Type B pancreatic cell (in vitro differentiated cells): ENCODE measurements around the gene BAZ1B. TPM values are rescaled to one million over a fixed set of nuclear protein-coding genes. Genes with fewer than 3 reads are reported as not detected.
"Not testable (repeated sequence)": the region's sequence is repeated elsewhere in the genome, so short reads cannot be mapped to it uniquely, and the experiment has no call there.

ENCODE experiments used
- DNase-seq: peaks from one replicate; pipeline ENCODE4 v3.0.0; 2021; ENCODE audit warnings: mixed read lengths; ENCODE audit not compliant: unreplicated experiment; ENCODE audit errors: extremely low spot score
- H3K27ac Mint-ChIP-seq: 2 replicates; pipeline ENCODE4 v1.8.0; 2021; ENCODE audit warnings: mild to moderate bottlenecking, mixed read lengths
- H3K27me3 Mint-ChIP-seq: 2 replicates; pipeline ENCODE4 v1.8.0; 2021; ENCODE audit warnings: mixed read lengths
- H3K36me3 Mint-ChIP-seq: 2 replicates; pipeline ENCODE4 v1.8.0; 2021; ENCODE audit warnings: mixed read lengths
- H3K4me1 Mint-ChIP-seq: one replicate; pipeline ENCODE4 v1.8.0; 2021; ENCODE audit warnings: mixed read lengths; ENCODE audit not compliant: unreplicated experiment
- H3K4me3 Mint-ChIP-seq: 2 replicates; pipeline ENCODE4 v1.8.0; 2021; ENCODE audit warnings: mild to moderate bottlenecking, mixed read lengths
- H3K9me3 Mint-ChIP-seq: 2 replicates; pipeline ENCODE4 v1.8.0; 2021; ENCODE audit warnings: mixed read lengths
- CTCF ChIP-seq: fragments of 200-600 bp; sonication (generic); conservative IDR thresholded peaks from 2 replicates; pipeline ENCODE4 v1.5.0; 2021; ENCODE audit warnings: antibody characterized with exemption, mild to moderate bottlenecking
- total RNA-seq: library from RNA; stranded (reverse); gene quantifications from 2 replicates; pipeline ENCODE4 v1.2.1, GENCODE V29; 2021; ENCODE audit warnings: low replicate concordance

The BAZ1B gene
- total RNA-seq, 1 donor from 2014 or later = 86.8 TPM

GRCh38 chr7:73503229-73503628 is 18.9 kb downstream of the BAZ1B start:
- H3K4me3 Mint-ChIP-seq = no peak overlapping the region
- no peaks in the 10 kb centered on the region for H3K27me3 Mint-ChIP-seq
- no peaks in the 10 kb centered on the region for H3K9me3 Mint-ChIP-seq
- peak; percentile 10 for DNase-seq
- H3K4me1 Mint-ChIP-seq = no peaks in the 10 kb centered on the region
- TF ChIP-seq CTCF = no peak
- peaks cover 44% of the 10 kb centered on the region for H3K36me3 Mint-ChIP-seq
- H3K27ac Mint-ChIP-seq = no peak overlapping the region

- H3K27ac Mint-ChIP-seq = no peak overlapping the region
- H3K4me1 Mint-ChIP-seq = no peaks in the 10 kb centered on the region
- no peaks in the 10 kb centered on the region for H3K27me3 Mint-ChIP-seq
- H3K4me3 Mint-ChIP-seq = no peak overlapping the region
- H3K9me3 Mint-ChIP-seq = no peaks in the 10 kb centered on the region
- no peak for TF ChIP-seq CTCF
- DNase-seq = peak; percentile 27
- H3K36me3 Mint-ChIP-seq = peaks cover 60% of the 10 kb centered on the region
These were observed 25.5 kb downstream of the BAZ1B start for GRCh38 chr7:73496626-73497025.

- H3K9me3 Mint-ChIP-seq, H3K4me1 Mint-ChIP-seq, H3K27me3 Mint-ChIP-seq, H3K4me3 Mint-ChIP-seq, DNase-seq, H3K27ac Mint-ChIP-seq: not testable (repeated sequence)
- peaks cover 54% of the 10 kb centered on the region for H3K36me3 Mint-ChIP-seq
These were observed 26.6 kb downstream of the BAZ1B start for GRCh38 chr7:73495507-73495906.

GRCh38 chr7:73489976-73490375 is 32.1 kb downstream of the BAZ1B start:
- Mint-ChIP-seq H3K9me3 (no peaks in the 10 kb centered on the region), H3K27ac (no peak overlapping the region), H3K4me3 (no peak overlapping the region), H3K36me3 (peaks cover 39% of the 10 kb centered on the region), H3K4me1 (no peaks in the 10 kb centered on the region), H3K27me3 (no peaks in the 10 kb centered on the region)
- no peak for DNase-seq
- no peak for TF ChIP-seq CTCF

GRCh38 chr7:73487486-73487885 is 34.6 kb downstream of the BAZ1B start:
- no peak for DNase-seq
- H3K36me3 Mint-ChIP-seq = peaks cover 30% of the 10 kb centered on the region
- peak overlapping the region; percentile 53 for H3K27ac Mint-ChIP-seq
- H3K9me3 Mint-ChIP-seq = no peaks in the 10 kb centered on the region
- H3K27me3 Mint-ChIP-seq = no peaks in the 10 kb centered on the region
- no peak overlapping the region for H3K4me3 Mint-ChIP-seq
- no peaks in the 10 kb centered on the region for H3K4me1 Mint-ChIP-seq
- TF ChIP-seq CTCF = no peak

GRCh38 chr7:73483171-73483570 is 38.9 kb downstream of the BAZ1B start:
- peaks cover 34% of the 10 kb centered on the region for H3K36me3 Mint-ChIP-seq
- no peak overlapping the region for H3K4me3 Mint-ChIP-seq
- H3K4me1 Mint-ChIP-seq = no peaks in the 10 kb centered on the region
- DNase-seq = no peak
- no peak for TF ChIP-seq CTCF
- no peaks in the 10 kb centered on the region for H3K9me3 Mint-ChIP-seq
- H3K27me3 Mint-ChIP-seq = no peaks in the 10 kb centered on the region
- no peak overlapping the region for H3K27ac Mint-ChIP-seq
